Astrocyte (in vitro differentiated cells and primary cell): Measurements from ENCODE around the gene KLC3. TPM values are rescaled to one million over a fixed set of nuclear protein-coding genes. Genes with fewer than 3 reads are reported as not detected.

ENCODE experiments used
- DNase-seq: peaks from one replicate; pipeline ENCODE4 v3.0.0-alpha.2; 2010; ENCODE audit warnings: low read depth
- FAIRE-seq: peaks from 2 replicates; lab custom pipeline; 2011; peaks lifted over from hg19 to GRCh38; lab: Jason Lieb, UNC
- H2AFZ ChIP-seq: 2 replicates; pipeline ENCODE4 v1.6.0; 2012; ENCODE audit warnings: low read depth, low read length, inconsistent platforms
- H3K27ac ChIP-seq: 2 replicates; pipeline ENCODE4 v1.5.1; 2011; ENCODE audit warnings: low read depth, low read length, inconsistent platforms
- H3K27me3 ChIP-seq: 2 replicates; pipeline ENCODE4 v1.6.0; 2011; ENCODE audit warnings: low read length, inconsistent platforms; ENCODE audit not compliant: insufficient read depth
- H3K36me3 ChIP-seq: 2 replicates; pipeline ENCODE4 v1.5.1; 2011; ENCODE audit warnings: low read length, inconsistent platforms; ENCODE audit not compliant: insufficient read depth
- H3K4me1 ChIP-seq: 2 replicates; pipeline ENCODE4 v1.5.1; 2011; ENCODE audit warnings: low read length, inconsistent platforms; ENCODE audit not compliant: insufficient read depth
- H3K4me2 ChIP-seq: 2 replicates; pipeline ENCODE4 v1.6.0; 2012; ENCODE audit warnings: low read length, inconsistent platforms
- H3K4me3 ChIP-seq: 2 replicates; pipeline ENCODE4 v1.5.1; 2011; ENCODE audit warnings: low read depth, mild to moderate bottlenecking, low read length, inconsistent platforms; ENCODE audit not compliant: insufficient read depth
- H3K79me2 ChIP-seq: 2 replicates; pipeline ENCODE4 v1.6.0; 2012; ENCODE audit warnings: mild to moderate bottlenecking, low read length, inconsistent platforms; ENCODE audit not compliant: insufficient read depth
- H3K9ac ChIP-seq: 2 replicates; pipeline ENCODE4 v1.6.0; 2012; ENCODE audit warnings: mild to moderate bottlenecking, low read length, inconsistent platforms
- H3K9me3 ChIP-seq: 2 replicates; pipeline ENCODE4 v1.5.1; 2012; ENCODE audit warnings: low read depth, mild to moderate bottlenecking, low read length, inconsistent platforms; ENCODE audit not compliant: insufficient read depth
- H4K20me1 ChIP-seq: 2 replicates; pipeline ENCODE4 v1.6.0; 2012; ENCODE audit warnings: low read length, inconsistent platforms; ENCODE audit not compliant: insufficient read depth
- H3K27ac Mint-ChIP-seq: one replicate; pipeline ENCODE4 v1.8.0; 2021; ENCODE audit warnings: mild to moderate bottlenecking, mixed read lengths; ENCODE audit not compliant: unreplicated experiment
- H3K27me3 Mint-ChIP-seq: one replicate; pipeline ENCODE4 v1.8.0; 2021; ENCODE audit warnings: low read depth, mixed read lengths; ENCODE audit not compliant: unreplicated experiment
- H3K36me3 Mint-ChIP-seq: one replicate; pipeline ENCODE4 v1.8.0; 2021; ENCODE audit warnings: low read depth, mixed read lengths; ENCODE audit not compliant: unreplicated experiment
- H3K4me1 Mint-ChIP-seq: one replicate; pipeline ENCODE4 v1.8.0; 2021; ENCODE audit warnings: low read depth, mixed read lengths; ENCODE audit not compliant: unreplicated experiment
- H3K4me3 Mint-ChIP-seq: one replicate; pipeline ENCODE4 v1.8.0; 2021; ENCODE audit warnings: mild to moderate bottlenecking, moderate library complexity, mixed read lengths; ENCODE audit not compliant: unreplicated experiment
- H3K9me3 Mint-ChIP-seq: one replicate; pipeline ENCODE4 v1.8.0; 2021; ENCODE audit warnings: mild to moderate bottlenecking, mixed read lengths; ENCODE audit not compliant: unreplicated experiment
- CTCF ChIP-seq: IDR thresholded peaks from 2 replicates; pipeline ENCODE4 v1.5.1; 2011; ENCODE audit warnings: low read depth, mild to moderate bottlenecking, inconsistent platforms, low read length, moderate library complexity; ENCODE audit not compliant: insufficient read depth
- EZH2 ChIP-seq: IDR thresholded peaks from 2 replicates; pipeline ENCODE4 v1.6.1; 2012; ENCODE audit warnings: mild to moderate bottlenecking, low read length, inconsistent platforms; ENCODE audit not compliant: insufficient read depth
- total RNA-seq: library from RNA; stranded (reverse); gene quantifications from 2 replicates; pipeline ENCODE4 v1.2.1, GENCODE V29; 2021

KLC3 gene
- total RNA-seq, 1 donor from 2014 or later: 1.2 TPM

- Mint-ChIP-seq H3K27ac (peak overlapping the region; percentile 81), H3K4me3 (peak overlapping the region; percentile 40), H3K9me3 (no peaks in the 10 kb centered on the region), H3K36me3 (peaks cover 8% of the 10 kb centered on the region), H3K27me3 (no peaks in the 10 kb centered on the region), H3K4me1 (no peaks in the 10 kb centered on the region)
- Histone ChIP-seq H3K9me3 (no peaks in the 10 kb centered on the region), H3K9ac (peak overlapping the region; percentile 29), H3K27ac (peak overlapping the region; percentile 80), H3K4me1 (peaks cover 12% of the 10 kb centered on the region), H2AFZ (no peak overlapping the region), H3K79me2 (no peaks in the 10 kb centered on the region), H3K4me3 (no peak overlapping the region), H4K20me1 (no peaks in the 10 kb centered on the region), H3K27me3 (no peaks in the 10 kb centered on the region), H3K4me2 (peak overlapping the region; percentile 40), H3K36me3 (no peaks in the 10 kb centered on the region)
- peak; percentile 93 for DNase-seq
- FAIRE-seq: no peak
- no peak for TF ChIP-seq CTCF
- TF ChIP-seq EZH2: no peak
Measured at GRCh38 chr19:45376045-45376724, 35.6 kb downstream of the KLC3 start.

DNA sequence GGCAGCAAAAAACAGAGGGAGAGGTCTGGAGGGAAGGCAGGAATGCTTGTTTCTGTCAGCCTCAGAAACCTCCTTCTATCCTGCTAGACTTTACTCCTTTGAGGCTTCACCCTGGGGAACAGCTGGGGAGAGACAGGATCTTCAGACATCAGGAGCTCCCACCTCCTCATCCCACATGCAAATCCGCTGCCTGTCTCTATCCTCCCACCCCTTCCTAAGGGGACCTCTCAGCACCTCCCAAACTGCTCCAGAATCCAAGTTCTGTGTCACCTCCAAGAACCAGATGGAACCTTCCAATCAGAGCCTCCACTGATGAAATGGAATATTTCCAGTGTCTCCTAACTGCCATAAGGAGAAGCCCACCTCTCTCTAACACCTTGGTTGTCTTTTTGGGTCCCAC, 39.6 kb downstream of the KLC3 start:
- peak overlapping the region; percentile 1 for H3K9ac ChIP-seq
- no peak overlapping the region for H3K27ac ChIP-seq
- no peak overlapping the region for H2AFZ ChIP-seq
- H3K9me3 ChIP-seq: no peaks in the 10 kb centered on the region
- TF ChIP-seq CTCF (no peak), EZH2 (no peak)
- Mint-ChIP-seq H3K9me3 (no peaks in the 10 kb centered on the region), H3K4me3 (peak overlapping the region; percentile 8), H3K4me1 (no peaks in the 10 kb centered on the region), H3K27ac (no peak overlapping the region), H3K27me3 (peaks cover 3% of the 10 kb centered on the region), H3K36me3 (peaks cover 10% of the 10 kb centered on the region)
- H3K4me2 ChIP-seq: no peak overlapping the region
- H3K36me3 ChIP-seq: no peaks in the 10 kb centered on the region
- no peaks in the 10 kb centered on the region for H3K79me2 ChIP-seq
- no peak for FAIRE-seq
- peaks cover 12% of the 10 kb centered on the region for H3K4me1 ChIP-seq
- H4K20me1 ChIP-seq: no peaks in the 10 kb centered on the region
- no peak for DNase-seq
- H3K27me3 ChIP-seq: peaks cover 2% of the 10 kb centered on the region
- no peak overlapping the region for H3K4me3 ChIP-seq

DNA sequence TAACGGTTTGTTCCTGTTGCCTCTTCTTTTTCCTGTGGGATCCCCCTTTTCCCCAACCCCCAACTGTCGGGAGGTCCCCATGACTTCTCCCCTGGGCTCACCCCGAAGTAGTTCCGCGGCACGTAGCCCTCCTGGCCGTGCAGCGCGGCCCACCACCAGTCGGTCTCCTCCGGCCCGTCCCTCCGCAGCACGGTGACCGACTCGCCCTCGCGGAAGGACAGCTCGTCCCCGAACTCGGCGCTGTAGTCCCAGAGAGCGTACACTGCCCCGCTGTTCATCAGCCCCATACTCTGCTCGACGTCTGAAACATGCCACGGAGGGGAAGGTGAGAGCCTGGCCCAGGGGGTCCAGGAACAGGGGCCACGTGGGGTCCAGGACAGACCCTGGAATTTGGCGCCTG, 41.9 kb downstream of the KLC3 start:
- peaks cover 10% of the 10 kb centered on the region for H3K27me3 ChIP-seq
- H3K4me1 ChIP-seq: peaks cover 17% of the 10 kb centered on the region
- no peak for FAIRE-seq
- H3K27ac ChIP-seq: no peak overlapping the region
- H3K36me3 ChIP-seq: no peaks in the 10 kb centered on the region
- H3K9me3 ChIP-seq: no peaks in the 10 kb centered on the region
- Mint-ChIP-seq H3K27me3 (peaks cover 6% of the 10 kb centered on the region), H3K4me1 (no peaks in the 10 kb centered on the region), H3K4me3 (no peak overlapping the region), H3K9me3 (no peaks in the 10 kb centered on the region), H3K27ac (no peak overlapping the region), H3K36me3 (peaks cover 13% of the 10 kb centered on the region)
- H3K9ac ChIP-seq: no peak overlapping the region
- H2AFZ ChIP-seq: no peak overlapping the region
- DNase-seq: no peak
- H3K4me3 ChIP-seq: no peak overlapping the region
- no peak overlapping the region for H3K4me2 ChIP-seq
- H4K20me1 ChIP-seq: no peaks in the 10 kb centered on the region
- TF ChIP-seq EZH2: no peak
- TF ChIP-seq CTCF: no peak
- no peaks in the 10 kb centered on the region for H3K79me2 ChIP-seq
